Measurements from ENCODE around the gene SPTBN2. TPM values are rescaled to one million over a fixed set of nuclear protein-coding genes. Genes with fewer than 3 reads are reported as not detected.

Gene SPTBN2
- total and polyA plus RNA-seq, 9 donors, result 1.4 to 26.9 (median 6.2) TPM

GRCh38 chr11:66659763-66660162, 69.3 kb downstream of the SPTBN2 start:
- Histone ChIP-seq H3K27ac (no peak overlapping the region), H3K9me3 (no peaks in the 10 kb centered on the region), H3K36me3 (no peaks in the 10 kb centered on the region), H3K4me3 (no peak overlapping the region), H3K4me1 (ENCODE audit: insufficient read depth) (no peaks in the 10 kb centered on the region), H3K27me3 (no peaks in the 10 kb centered on the region)
- TF ChIP-seq EP300 (IDR thresholded peaks at IDR 0.05), result no peak
- TF ChIP-seq CTCF (IDR thresholded peaks at IDR 0.05), result no peak
- TF ChIP-seq POLR2A (IDR thresholded peaks at IDR 0.05), result no peak
- intact Hi-C loops (cut with DNase I), result no loop called here
- no peak for DNase-seq
- 68 to 71% (median 70%) methylated on average over 2 of the region's 2 CpGs for WGBS, 3 donors

GRCh38 chr11:66653123-66653522, 75.9 kb downstream of the SPTBN2 start:
- intact Hi-C loops (cut with DNase I), result no loop called here
- TF ChIP-seq POLR2A (IDR thresholded peaks at IDR 0.05) (no peak), CTCF (IDR thresholded peaks at IDR 0.05) (no peak), EP300 (IDR thresholded peaks at IDR 0.05) (no peak)
- Histone ChIP-seq H3K27me3 (no peaks in the 10 kb centered on the region), H3K36me3 (no peaks in the 10 kb centered on the region), H3K27ac (no peak overlapping the region), H3K9me3 (no peaks in the 10 kb centered on the region), H3K4me3 (no peak overlapping the region), H3K4me1 (ENCODE audit: insufficient read depth) (no peaks in the 10 kb centered on the region)
- 86 to 90% (median 87%) methylated on average over 6 of the region's 6 CpGs for WGBS, 3 donors
- no peak for DNase-seq

DNA sequence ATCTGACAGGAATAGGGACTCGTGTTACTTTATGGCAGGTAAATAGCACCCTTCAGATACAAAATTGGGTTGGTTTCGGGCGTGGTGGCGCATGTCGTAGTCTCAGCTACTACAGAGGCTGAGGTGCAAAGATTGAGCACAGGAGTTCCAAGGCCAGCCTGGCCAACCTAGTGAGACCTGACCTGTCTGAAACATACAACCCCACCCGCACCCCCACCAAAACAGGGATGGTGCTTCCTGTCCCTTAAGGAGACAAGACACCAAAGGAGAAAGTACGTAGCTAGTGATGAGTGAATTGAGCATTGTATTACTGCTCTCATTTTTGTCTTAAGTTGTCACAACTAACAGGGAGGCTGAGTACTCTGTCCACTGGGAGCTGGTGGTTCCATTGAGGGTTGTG, 76.4 kb downstream of the SPTBN2 start:
- Histone ChIP-seq H3K4me3 (no peak overlapping the region), H3K27ac (no peak overlapping the region), H3K9me3 (no peaks in the 10 kb centered on the region), H3K36me3 (no peaks in the 10 kb centered on the region), H3K4me1 (ENCODE audit: insufficient read depth) (no peaks in the 10 kb centered on the region), H3K27me3 (no peaks in the 10 kb centered on the region)
- DNase-seq, result no peak
- TF ChIP-seq POLR2A (IDR thresholded peaks at IDR 0.05) (no peak), CTCF (IDR thresholded peaks at IDR 0.05) (no peak), EP300 (IDR thresholded peaks at IDR 0.05) (no peak)
- intact Hi-C loops (cut with DNase I), result no loop called here
- WGBS, 3 donors, result 90 to 92% (median 92%) methylated on average over 7 of the region's 7 CpGs

DNA sequence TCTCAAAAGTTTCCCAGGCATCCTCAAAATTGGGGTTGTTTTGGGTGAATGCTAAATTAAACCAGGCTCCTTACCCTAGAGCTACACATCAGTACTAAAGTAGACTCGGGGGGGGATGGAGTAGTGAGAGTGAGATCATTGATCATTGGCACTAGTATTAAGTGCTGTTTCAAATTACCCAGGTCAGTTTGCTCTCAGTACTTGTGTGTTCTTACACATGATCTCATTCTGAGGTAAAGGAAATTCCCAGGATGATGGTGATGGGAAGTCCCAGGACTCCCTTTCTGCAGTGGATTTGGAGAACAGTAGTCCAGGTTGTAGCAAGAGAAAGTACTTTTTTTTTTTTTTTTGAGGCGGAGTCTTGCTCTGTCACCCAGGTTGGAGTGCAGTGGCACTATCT, 78.0 kb downstream of the SPTBN2 start:
- no peak for DNase-seq
- H3K4me1 ChIP-seq (ENCODE audit: insufficient read depth), result peaks cover 2% of the 10 kb centered on the region
- no peaks in the 10 kb centered on the region for H3K27me3 ChIP-seq
- no peak overlapping the region for H3K27ac ChIP-seq
- no peaks in the 10 kb centered on the region for H3K9me3 ChIP-seq
- 93 to 94% (median 93%) methylated on average over 2 of the region's 2 CpGs for WGBS, 3 donors
- TF ChIP-seq POLR2A (IDR thresholded peaks at IDR 0.05) (no peak), CTCF (IDR thresholded peaks at IDR 0.05) (no peak), EP300 (IDR thresholded peaks at IDR 0.05) (no peak)
- no peak overlapping the region for H3K4me3 ChIP-seq
- intact Hi-C loops (cut with DNase I), result no loop called here
- H3K36me3 ChIP-seq, result no peaks in the 10 kb centered on the region

DNA sequence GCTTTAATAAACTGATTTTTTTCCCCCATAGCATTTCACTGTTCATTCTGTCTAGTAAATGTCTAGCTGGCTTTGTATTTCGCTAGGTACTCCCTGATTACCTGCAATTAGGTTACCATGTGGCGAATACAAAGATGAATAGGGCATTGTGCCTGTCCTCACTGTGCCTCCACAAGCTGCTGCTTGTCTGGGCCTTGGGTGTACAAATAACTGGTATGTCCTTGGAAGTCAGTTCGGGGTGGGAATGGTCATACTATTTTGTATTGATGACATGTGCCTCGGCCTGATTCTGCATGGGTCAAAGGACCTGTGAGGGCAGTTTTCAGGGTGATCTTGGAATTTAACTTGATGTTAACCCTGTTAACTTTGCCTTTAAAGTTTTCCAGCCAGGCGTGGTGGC, 79.1 kb downstream of the SPTBN2 start:
- H3K27ac ChIP-seq, result no peak overlapping the region
- no peak for DNase-seq
- WGBS, 3 donors, result 94 to 100% (median 98%) methylated on average over 5 of the region's 5 CpGs
- H3K4me1 ChIP-seq (ENCODE audit: insufficient read depth), result peaks cover 9% of the 10 kb centered on the region
- no peaks in the 10 kb centered on the region for H3K27me3 ChIP-seq
- no peak overlapping the region for H3K4me3 ChIP-seq
- no peaks in the 10 kb centered on the region for H3K36me3 ChIP-seq
- intact Hi-C loops (cut with DNase I), result no loop called here
- no peaks in the 10 kb centered on the region for H3K9me3 ChIP-seq
- TF ChIP-seq CTCF (IDR thresholded peaks at IDR 0.05) (no peak), EP300 (IDR thresholded peaks at IDR 0.05) (no peak), POLR2A (IDR thresholded peaks at IDR 0.05) (no peak)

Measured in ovary (tissue), 9 donors.